Neural progenitor cell (in vitro differentiated cells): Measurements from ENCODE around the gene UAP1L1.

Source experiments
- CTCF ChIP-seq: fragments of 200-600 bp; sonication (generic); IDR thresholded peaks from 2 replicates; pipeline ENCODE4 v1.5.1; 2017; ENCODE audit warnings: antibody characterized with exemption, mild to moderate bottlenecking
- EZH2 ChIP-seq: fragments of 200-600 bp; sonication (generic); IDR thresholded peaks from 2 replicates; pipeline ENCODE4 v1.6.1; 2017; ENCODE audit warnings: antibody characterized with exemption, mild to moderate bottlenecking, moderate library complexity

GRCh38 chr9:137106662-137107250, 29.4 kb downstream of the UAP1L1 start:
- TF ChIP-seq CTCF (no peak), EZH2 (no peak)
